GM19035 (cell line): Measurements from ENCODE around the gene RPL13.

Experiments used
- ATAC-seq: cut with Tn5 transposase; IDR thresholded peaks from one replicate; pipeline ENCODE4 v1.9.1; 2021; ENCODE audit not compliant: unreplicated experiment

Gene RPL13

GRCh38 chr16:89596061-89596689 lies 35.7 kb downstream of the RPL13 start:
- no peak for ATAC-seq

GRCh38 chr16:89596957-89597649 lies 36.6 kb downstream of the RPL13 start:
- no peak for ATAC-seq

- ATAC-seq: no peak
These were observed 37.7 kb downstream of the RPL13 start for GRCh38 chr16:89598199-89598598.

- no peak for ATAC-seq
These were observed 39.0 kb downstream of the RPL13 start for GRCh38 chr16:89599451-89599858.

GRCh38 chr16:89599902-89600301 lies 39.4 kb downstream of the RPL13 start:
- no peak for ATAC-seq

GRCh38 chr16:89600427-89600826 lies 39.9 kb downstream of the RPL13 start:
- no peak for ATAC-seq

GRCh38 chr16:89600956-89601355 lies 40.5 kb downstream of the RPL13 start:
- no peak for ATAC-seq

GRCh38 chr16:89601906-89602272 lies 41.4 kb downstream of the RPL13 start:
- ATAC-seq: no peak

- ATAC-seq: no peak
These were observed 41.9 kb downstream of the RPL13 start for GRCh38 chr16:89602273-89602951.

GRCh38 chr16:89602952-89603590 lies 42.6 kb downstream of the RPL13 start:
- ATAC-seq: no peak

- ATAC-seq: no peak
These were observed 44.3 kb downstream of the RPL13 start for GRCh38 chr16:89604764-89605163.

- no peak for ATAC-seq
These were observed 44.9 kb downstream of the RPL13 start for GRCh38 chr16:89605186-89605970.

GRCh38 chr16:89606006-89606405 lies 45.5 kb downstream of the RPL13 start:
- ATAC-seq: no peak

GRCh38 chr16:89607453-89607852 lies 47.0 kb downstream of the RPL13 start:
- no peak for ATAC-seq

- no peak for ATAC-seq
These were observed 47.7 kb downstream of the RPL13 start for GRCh38 chr16:89607937-89608740.

GRCh38 chr16:89610108-89610453 lies 49.6 kb downstream of the RPL13 start:
- ATAC-seq: no peak

- no peak for ATAC-seq
These were observed 52.1 kb downstream of the RPL13 start for GRCh38 chr16:89612415-89613166.

- no peak for ATAC-seq
These were observed 52.9 kb downstream of the RPL13 start, which contains the start of gene DPEP1 for GRCh38 chr16:89613231-89613953. Gene DPEP1 (plus strand): TSS chr16:89613642. CDS start chr16:89630411, 16,769 bp downstream.

- ATAC-seq: no peak
These were observed 53.5 kb downstream of the RPL13 start for GRCh38 chr16:89613954-89614459.
